BE2C (cell line): ENCODE data around the gene BCO1.

Experiments
- DNase-seq: peaks from one replicate; pipeline ENCODE4 v3.0.0-alpha.2; 2020
- H3K27me3 ChIP-seq: fragments of 250-450 bp; sonication (Bioruptor Pico); 2 replicates; pipeline ENCODE4 v1.5.1; 2020; ENCODE audit warnings: mild to moderate bottlenecking
- H3K36me3 ChIP-seq: fragments of 250-450 bp; sonication (Bioruptor Pico); 2 replicates; pipeline ENCODE4 v1.5.1; 2020; ENCODE audit warnings: mild to moderate bottlenecking
- H3K4me1 ChIP-seq: fragments of 250-450 bp; sonication (Bioruptor Pico); 2 replicates; pipeline ENCODE4 v1.5.1; 2020
- H3K4me3 ChIP-seq: 2 replicates; pipeline ENCODE4 v1.5.1; 2011; ENCODE audit warnings: low read depth, low read length
- H3K9me3 ChIP-seq: fragments of 250-450 bp; sonication (Bioruptor Pico); 2 replicates; pipeline ENCODE4 v1.5.1; 2020
- CTCF ChIP-seq: IDR thresholded peaks from 2 replicates; pipeline ENCODE4 v1.5.1; 2012; ENCODE audit warnings: mild to moderate bottlenecking, low read depth, low read length

The BCO1 gene

DNA sequence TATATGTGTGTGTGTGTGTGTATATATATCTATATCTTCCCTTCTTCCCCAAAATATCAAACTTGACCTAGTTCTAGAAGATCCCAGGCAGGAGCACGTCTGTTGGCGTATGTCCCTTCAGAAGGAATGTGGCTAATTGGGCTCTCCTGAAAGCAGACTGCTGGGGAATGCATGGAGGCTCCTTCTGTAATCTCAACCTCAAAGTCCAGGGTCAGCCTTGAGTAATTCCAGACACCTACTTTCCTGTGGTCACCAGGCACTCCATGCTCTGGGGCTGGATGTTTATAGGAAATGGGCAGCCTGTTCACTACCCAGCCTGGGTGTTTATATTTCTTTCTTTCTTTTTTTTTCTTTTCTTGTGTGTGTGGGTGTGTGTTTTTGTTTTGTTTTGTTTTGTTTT, 13.4 kb downstream of the BCO1 start:
- TF ChIP-seq CTCF: no peak

GRCh38 chr16:81253141-81253540, 14.7 kb downstream of the BCO1 start:
- no peak for TF ChIP-seq CTCF

More for the DNA sequence above, 13.4 kb downstream of the BCO1 start:
- Histone ChIP-seq H3K9me3 (no peaks in the 10 kb centered on the region), H3K4me1 (no peaks in the 10 kb centered on the region), H3K4me3 (no peak overlapping the region), H3K27me3 (peaks cover 3% of the 10 kb centered on the region; the same call in 1 of the 2 replicates), H3K36me3 (no peaks in the 10 kb centered on the region)
- DNase-seq: no peak

GRCh38 chr16:81254922-81255526, 16.5 kb downstream of the BCO1 start:
- no peak for DNase-seq
- H3K9me3 ChIP-seq: no peaks in the 10 kb centered on the region
- no peak overlapping the region for H3K4me3 ChIP-seq
- H3K36me3 ChIP-seq: no peaks in the 10 kb centered on the region
- TF ChIP-seq CTCF: no peak
- H3K4me1 ChIP-seq: no peaks in the 10 kb centered on the region
- no peaks in the 10 kb centered on the region for H3K27me3 ChIP-seq

More at GRCh38 chr16:81253141-81253540, 14.7 kb downstream of the BCO1 start:
- Histone ChIP-seq H3K36me3 (no peaks in the 10 kb centered on the region), H3K4me1 (no peaks in the 10 kb centered on the region), H3K27me3 (no peaks in the 10 kb centered on the region), H3K9me3 (no peaks in the 10 kb centered on the region), H3K4me3 (no peak overlapping the region)
- no peak for DNase-seq

- no peak for TF ChIP-seq CTCF
- peaks cover 5% of the 10 kb centered on the region; the same call in 1 of the 2 replicates for H3K4me1 ChIP-seq
- H3K4me3 ChIP-seq: no peak overlapping the region
- DNase-seq: no peak
- no peaks in the 10 kb centered on the region for H3K36me3 ChIP-seq
- no peaks in the 10 kb centered on the region for H3K27me3 ChIP-seq
- no peaks in the 10 kb centered on the region; the same call in 1 of the 2 replicates for H3K9me3 ChIP-seq
These were observed 21.4 kb downstream of the BCO1 start for GRCh38 chr16:81259916-81260315.

DNA sequence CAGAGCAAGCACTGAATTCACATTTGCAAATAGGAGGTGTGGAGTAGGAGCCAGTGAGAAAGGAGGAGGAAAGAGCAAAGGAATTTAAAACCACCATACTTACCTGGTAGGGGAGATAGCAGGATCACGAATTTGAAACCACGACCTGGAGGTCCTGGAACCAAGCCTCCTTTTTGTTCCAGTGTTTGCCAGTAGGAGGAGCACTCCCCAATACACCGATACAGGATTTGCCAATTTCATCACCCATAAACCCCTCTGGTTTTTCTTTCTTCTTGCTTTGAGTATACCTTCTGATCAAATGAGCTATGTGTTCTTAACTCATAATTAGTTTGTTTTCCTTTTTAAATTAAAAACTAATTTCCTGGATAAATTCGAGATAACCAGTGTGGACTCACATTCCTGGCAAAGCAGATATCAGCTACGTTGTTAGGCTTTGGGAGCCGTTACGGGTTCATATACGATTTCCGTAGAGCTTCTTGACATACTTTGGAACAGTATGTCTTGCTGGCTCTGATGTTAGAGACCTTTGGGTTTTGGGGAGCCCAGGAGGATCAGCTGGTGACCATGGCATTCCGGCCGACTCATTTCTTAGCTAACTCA, 22.7 kb downstream of the BCO1 start:
- Histone ChIP-seq H3K4me1 (peaks cover 5% of the 10 kb centered on the region; the same call in 1 of the 2 replicates), H3K4me3 (no peak overlapping the region), H3K27me3 (no peaks in the 10 kb centered on the region), H3K9me3 (no peaks in the 10 kb centered on the region; the same call in 1 of the 2 replicates), H3K36me3 (no peaks in the 10 kb centered on the region)
- DNase-seq: peak; percentile 24
- peak; percentile 75 for TF ChIP-seq CTCF

DNA sequence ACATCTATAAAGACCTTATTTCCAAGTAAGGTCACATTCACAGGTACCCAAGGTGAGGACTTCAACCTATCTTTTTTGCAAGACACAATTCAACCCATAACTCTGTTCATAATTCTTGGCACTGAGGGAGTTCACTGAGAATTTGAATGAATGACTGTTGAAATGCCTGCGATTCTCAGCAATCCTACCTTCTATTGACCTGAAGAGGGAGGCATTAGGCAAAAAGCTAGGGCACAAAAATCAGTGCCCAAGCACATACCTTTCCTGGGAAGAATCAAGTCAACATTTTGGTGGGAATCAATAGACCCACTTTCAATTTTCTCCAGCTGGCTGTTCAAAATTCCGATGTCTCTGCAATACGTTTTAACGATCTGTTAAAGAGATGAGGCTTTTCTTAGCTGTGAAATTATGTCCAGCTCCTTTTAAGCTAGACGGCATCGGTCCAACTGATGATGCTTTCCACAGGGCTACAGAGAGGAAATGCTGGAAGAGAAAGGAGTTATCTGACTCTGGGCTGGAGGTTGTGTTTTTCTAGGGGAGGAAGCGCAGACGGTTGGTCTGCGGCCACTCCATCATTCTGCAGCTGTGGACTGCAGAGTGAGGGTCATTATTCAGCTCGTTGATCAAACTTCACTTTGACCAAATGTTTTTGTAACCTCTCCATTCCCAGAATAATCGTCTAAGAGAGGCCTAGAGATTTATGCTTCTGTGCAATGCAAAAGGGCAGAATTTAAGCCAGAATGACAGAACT, 25.2 kb downstream of the BCO1 start:
- no peaks in the 10 kb centered on the region; the same call in 1 of the 2 replicates for H3K9me3 ChIP-seq
- H3K4me3 ChIP-seq: no peak overlapping the region
- DNase-seq: no peak
- H3K4me1 ChIP-seq: peaks cover 5% of the 10 kb centered on the region; the same call in 1 of the 2 replicates
- no peaks in the 10 kb centered on the region for H3K36me3 ChIP-seq
- peak; percentile 43 for TF ChIP-seq CTCF
- no peaks in the 10 kb centered on the region for H3K27me3 ChIP-seq
